Fibroblast of villous mesenchyme (primary cell): ENCODE measurements around the gene PRM2. TPM values are rescaled to one million over a fixed set of nuclear protein-coding genes. Genes with fewer than 3 reads are reported as not detected.
"Not testable (repeated sequence)": the region's sequence is repeated elsewhere in the genome, so short reads cannot be mapped to it uniquely, and the experiment has no call there.

Experiments used
- DNase-seq: peaks from one replicate; pipeline ENCODE4 v3.0.0-alpha.2; 2010; ENCODE audit warnings: low read depth
- H3K4me3 ChIP-seq: 2 replicates; pipeline ENCODE4 v1.5.1; 2011; ENCODE audit warnings: low read depth, mild to moderate bottlenecking, low read length
- total RNA-seq: library from RNA; depleted of rRNA; stranded (reverse); fragments of >200 nt; gene quantifications from 2 replicates; pipeline ENCODE4 v1.2.3, GENCODE V29; 2012
- TF ChIP-seq, protein P1 (sequence below): IDR thresholded peaks from 2 replicates; pipeline ENCODE4 v1.5.1; 2012; ENCODE audit warnings: low read depth, mild to moderate bottlenecking, low read length; ENCODE audit not compliant: insufficient read depth

Gene PRM2
- total RNA-seq, 1 donor = not detected

DNA sequence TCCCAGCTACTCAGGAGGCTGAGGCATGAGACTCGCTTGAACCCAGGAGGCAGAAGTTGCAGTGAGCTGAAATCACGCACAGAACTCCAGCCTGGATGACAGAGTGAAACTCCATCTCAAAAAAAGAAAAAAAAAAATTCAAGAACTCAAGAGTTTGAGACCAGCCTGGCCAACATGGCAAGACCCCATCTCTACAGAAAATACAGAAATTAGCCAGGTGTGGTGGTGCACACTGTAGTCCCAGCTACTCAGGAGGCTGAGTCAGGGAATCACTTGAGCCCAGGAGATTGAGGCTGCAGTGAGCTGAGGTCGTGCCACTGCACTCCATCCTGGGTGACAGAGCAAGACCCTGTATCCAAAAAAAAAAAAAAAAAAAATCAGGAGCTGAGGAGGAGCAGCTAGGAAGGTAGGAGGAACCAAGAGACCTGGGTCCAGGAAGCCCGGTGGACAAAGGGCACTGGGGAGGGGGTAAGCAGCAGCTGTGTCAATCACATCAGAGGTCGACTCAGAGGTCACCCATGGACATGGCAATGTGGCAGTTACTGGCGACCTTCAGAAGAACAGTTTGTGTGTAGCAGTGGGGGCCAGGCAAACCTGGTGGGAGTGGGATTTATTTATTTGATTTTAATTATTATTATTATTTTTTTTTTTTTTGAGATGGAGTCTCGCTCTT, 15.9 kb upstream of the PRM2 start:
- TF ChIP-seq, protein P1, sequence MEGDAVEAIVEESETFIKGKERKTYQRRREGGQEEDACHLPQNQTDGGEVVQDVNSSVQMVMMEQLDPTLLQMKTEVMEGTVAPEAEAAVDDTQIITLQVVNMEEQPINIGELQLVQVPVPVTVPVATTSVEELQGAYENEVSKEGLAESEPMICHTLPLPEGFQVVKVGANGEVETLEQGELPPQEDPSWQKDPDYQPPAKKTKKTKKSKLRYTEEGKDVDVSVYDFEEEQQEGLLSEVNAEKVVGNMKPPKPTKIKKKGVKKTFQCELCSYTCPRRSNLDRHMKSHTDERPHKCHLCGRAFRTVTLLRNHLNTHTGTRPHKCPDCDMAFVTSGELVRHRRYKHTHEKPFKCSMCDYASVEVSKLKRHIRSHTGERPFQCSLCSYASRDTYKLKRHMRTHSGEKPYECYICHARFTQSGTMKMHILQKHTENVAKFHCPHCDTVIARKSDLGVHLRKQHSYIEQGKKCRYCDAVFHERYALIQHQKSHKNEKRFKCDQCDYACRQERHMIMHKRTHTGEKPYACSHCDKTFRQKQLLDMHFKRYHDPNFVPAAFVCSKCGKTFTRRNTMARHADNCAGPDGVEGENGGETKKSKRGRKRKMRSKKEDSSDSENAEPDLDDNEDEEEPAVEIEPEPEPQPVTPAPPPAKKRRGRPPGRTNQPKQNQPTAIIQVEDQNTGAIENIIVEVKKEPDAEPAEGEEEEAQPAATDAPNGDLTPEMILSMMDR = no peak
- no peak for DNase-seq

DNA sequence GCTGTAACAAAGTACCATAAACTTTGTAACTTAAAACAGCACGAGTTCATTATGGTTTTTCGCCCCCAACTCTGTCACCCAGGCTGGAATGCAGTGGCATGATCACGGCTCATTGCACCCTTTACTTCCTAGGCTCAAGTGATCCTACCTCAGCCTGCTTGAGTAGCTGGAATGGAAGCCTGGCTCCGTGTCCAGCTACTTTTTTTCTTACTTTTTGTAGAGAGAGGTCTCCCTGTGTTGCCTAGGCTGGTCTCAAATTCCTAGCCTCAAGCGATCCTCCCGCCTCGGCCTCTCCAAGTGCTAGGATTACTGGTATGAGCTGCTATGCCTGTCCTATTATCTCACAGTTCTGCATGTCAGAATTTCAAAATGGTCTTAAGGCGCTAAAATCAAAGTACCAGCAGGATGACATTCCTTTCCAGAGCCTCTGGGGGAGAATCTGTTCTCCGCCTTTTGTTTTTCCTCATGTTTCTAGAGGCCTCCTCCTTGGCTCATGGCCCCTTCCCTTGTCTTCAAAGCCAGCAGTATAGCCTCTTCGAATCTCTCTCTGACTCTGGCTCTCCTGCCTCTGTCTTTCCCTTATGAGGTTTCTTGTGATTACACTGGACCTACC, 14.9 kb upstream of the PRM2 start:
- H3K4me3 ChIP-seq = no peak overlapping the region
- TF ChIP-seq, protein P1 = no peak
- no peak for DNase-seq

More for the DNA sequence above, 15.9 kb upstream of the PRM2 start:
- H3K4me3 ChIP-seq = no peak overlapping the region

DNA sequence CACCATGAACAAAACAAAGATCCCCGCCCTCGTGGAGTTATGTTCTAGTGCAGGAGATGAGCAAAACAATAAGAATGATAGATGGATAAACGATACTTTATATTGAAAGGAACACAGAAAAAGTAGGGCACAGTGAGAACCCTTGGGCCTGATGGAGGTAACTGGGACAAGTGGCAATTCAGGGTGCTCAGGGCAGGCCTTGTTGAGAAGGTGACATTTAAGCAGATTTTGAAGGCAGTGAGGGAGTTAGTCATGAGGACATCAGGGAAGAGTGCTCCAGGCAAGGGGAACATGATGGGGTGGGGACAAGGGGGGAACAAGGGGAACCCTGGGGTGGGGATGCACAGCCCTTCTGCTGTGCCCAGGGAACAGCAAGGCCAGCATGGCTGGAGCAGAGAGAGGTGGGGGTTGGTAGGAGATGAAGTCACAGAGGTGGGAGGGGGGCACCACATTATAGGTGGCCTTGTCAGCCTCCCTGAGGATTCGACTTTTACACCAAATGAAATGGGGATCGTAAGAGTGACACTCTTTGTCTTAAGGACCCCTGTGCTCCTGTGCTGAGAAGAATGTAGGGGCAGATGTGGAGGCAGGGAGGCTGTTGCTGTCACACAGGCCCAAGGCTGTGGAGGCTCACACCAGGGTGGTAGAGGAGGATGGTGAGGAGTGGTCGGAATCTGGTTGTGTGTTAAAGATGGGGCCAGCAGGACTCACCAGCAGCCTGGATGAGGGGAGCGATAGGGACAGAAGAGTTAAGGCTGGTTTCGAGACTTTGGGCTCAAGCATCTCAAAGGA, 14.0 kb upstream of the PRM2 start:
- TF ChIP-seq, protein P1 = no peak
- DNase-seq = no peak
- H3K4me3 ChIP-seq = no peak overlapping the region

DNA sequence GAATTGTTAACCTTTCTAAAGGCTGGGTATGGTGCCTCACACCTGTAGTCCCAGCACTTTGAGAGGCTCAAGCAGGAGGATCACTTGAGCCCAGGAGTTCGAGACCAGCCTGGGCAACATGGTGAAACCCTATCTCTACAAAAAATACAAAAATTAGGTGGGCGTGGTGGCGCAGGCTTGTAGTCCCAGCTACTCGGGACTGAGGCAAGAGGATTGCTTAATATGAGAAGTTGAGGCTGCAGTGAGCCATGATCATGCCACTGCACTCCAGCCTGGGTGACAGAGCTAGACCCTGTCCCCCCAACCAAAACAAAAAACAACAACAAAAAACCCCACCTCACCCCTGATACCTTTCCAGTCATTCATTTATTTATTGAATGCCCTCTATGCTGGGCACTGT, 13.4 kb upstream of the PRM2 start:
- H3K4me3 ChIP-seq, DNase-seq: not testable (repeated sequence)

DNA sequence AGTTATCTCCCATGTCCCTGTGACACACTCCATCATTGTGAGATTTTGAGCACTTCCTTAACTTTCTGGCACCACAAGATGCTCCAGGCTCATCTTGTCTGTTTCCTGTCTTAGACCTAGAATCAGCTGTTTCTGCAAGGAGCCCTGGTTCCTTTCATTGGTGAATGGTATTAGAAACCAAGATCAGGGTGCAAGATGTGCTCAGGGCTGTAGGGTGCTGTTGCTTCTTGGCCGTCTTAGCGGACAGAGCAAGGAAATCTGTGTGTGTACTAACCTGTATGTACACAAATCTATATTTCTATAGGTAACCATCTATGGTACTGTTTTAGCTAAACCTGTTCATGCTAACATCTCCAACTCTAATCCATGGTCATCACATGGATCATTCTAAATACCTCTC, 12.9 kb upstream of the PRM2 start:
- no peak overlapping the region for H3K4me3 ChIP-seq
- TF ChIP-seq, protein P1 = no peak
- DNase-seq = no peak

DNA sequence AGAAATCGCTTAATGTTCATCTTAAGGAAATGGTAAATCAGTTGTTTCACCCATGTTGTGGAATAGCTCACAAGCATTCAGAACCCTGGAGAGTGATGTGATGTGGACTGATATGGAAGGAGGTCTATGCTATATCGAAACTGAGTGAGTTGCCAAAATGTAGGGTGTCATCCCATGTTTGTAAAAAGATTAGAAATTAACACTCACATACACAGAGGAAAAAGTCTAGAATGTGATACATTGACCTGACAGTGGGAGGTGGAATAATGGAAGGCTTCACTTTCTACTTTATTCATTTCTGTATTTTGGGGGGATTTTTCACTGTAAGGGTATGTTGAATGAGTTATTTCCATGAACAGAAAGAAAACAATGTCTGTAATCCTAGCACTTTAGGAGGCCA, 9.6 kb upstream of the PRM2 start:
- no peak for DNase-seq
- H3K4me3 ChIP-seq = no peak overlapping the region
- TF ChIP-seq, protein P1 = no peak

DNA sequence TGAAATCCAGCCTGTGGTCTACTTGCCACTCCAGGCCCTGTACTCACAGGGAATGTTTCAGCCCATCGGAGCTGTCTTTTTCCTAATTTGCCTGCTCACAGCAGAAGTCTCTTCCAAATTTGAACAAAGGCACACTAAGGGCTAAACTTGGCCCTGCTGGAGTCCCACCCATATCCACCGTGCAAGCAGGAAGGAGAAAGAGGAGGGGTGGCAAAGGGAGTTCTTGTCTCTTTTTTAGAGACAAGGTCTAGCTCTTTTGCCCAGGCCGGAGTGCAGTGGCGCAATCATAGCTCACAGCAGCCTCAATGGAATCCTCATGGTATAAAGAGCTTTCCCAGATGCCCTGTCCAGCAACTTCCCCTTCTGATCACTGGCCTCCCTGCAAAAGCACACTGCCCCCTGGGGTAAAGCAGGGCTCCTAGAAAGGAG, 7.6 kb upstream of the PRM2 start:
- TF ChIP-seq, protein P1 = peak; percentile 34
- no peak overlapping the region for H3K4me3 ChIP-seq
- DNase-seq = peak; percentile 76
